Endothelial cell of hepatic sinusoid (primary cell): Measurements from ENCODE around the gene GATB.
"Not testable (repeated sequence)": the region's sequence is repeated elsewhere in the genome, so short reads cannot be mapped to it uniquely, and the experiment has no call there.

Experiments
- in situ Hi-C: cut with HindIII; loops from 2 replicates; pipeline ENCODE4 v1.10.0; 2017; ENCODE audit warnings: low sequenced_read_pairs

GATB gene

DNA sequence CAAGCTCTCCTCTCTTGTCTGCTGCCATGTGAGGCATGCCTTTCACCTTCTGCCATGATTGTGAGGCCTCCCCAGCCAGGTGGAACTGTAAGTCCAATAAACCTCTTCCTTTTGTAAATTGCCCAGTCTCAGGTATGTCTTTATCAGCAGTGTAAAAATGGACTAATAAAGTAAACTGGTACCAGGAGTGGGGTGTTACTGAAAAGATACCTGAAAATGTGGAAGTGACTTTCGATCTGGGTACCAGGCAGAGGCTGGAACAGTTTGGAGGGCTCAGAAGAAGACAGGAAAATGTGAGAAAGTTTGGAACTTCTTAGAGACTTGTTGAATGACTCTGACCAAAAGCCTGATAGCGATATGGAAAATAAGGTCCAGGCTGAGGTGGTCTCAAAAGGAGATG, 24.0 kb downstream of the GATB start:
- in situ Hi-C loops = not testable (repeated sequence)

DNA sequence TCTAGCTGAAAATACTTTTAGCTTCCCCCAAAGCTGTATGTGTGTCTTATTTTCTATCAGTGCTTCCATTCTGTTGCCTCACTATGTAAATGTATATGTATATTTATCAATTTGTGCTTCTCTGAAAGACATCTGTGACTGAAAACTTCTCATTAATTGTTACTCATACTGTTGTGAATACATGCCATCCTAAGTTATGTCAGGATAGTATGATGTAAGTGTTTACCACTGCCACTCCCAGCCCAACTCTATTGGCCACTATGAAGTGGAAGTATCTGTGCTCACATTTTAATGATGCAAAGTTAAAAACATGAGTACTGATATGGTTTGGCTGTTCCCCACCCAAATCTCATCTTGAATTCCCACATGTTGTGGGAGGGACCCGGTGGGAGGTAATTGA, 24.4 kb downstream of the GATB start:
- in situ Hi-C loops = no loop called here

DNA sequence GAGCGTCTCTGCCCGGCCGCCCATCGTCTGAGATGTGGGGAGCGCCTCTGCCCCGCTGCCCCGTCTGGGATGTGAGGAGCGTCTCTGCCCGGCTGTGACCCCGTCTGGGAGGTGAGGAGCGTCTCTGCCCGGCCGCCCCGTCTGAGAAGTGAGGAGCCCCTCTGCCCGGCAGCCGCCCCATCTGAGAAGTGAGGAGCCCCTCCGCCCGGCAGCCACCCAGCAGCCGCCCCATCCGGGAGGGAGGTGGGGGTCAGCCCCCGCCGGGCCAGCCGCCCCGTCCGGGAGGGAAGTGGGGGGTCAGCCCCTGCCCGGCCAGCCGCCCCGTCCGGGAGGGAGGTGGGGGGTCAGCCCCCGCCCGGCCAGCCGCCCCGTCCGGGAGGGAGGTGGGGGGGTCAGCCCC, 29.1 kb downstream of the GATB start:
- in situ Hi-C loops = not testable (repeated sequence)

DNA sequence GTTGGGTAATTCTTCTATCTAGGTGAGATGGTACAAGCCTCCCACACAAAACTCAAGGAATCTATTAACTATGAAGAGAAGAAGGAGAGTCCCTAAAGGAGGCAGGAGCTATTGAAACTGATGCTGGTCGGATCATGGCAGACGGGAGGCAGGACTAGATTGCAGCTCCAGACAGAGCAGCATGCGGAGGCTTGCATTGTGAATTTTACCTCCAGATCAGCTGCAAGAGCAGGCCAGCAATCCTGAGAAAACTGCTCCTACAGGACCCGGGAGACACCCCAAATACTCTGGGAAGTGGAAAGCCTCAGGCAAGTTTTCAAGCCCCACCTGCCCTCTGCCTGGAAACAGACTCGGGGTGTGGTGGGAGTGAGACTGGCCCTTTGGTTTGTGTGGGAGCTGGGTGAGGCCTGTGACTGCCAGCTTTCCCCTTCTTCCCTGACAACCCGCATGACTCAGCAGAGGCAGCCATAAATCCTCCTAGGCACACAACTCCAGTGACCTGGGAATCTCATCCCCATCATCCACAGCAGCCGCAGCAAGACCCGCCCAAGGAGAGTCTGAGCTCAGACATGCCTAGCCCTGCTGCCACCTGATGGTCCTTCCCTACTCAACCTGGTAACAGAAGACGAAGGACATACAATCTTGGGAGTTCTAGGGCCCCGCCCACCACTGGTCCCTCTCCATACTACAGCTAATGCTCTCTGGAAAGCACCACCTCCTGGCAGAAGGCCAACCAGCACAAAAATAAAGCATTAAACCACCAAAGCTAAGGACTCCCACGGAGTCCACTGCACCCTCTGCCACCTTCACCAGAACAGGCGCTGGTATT, 30.9 kb downstream of the GATB start:
- in situ Hi-C loops = no loop called here

DNA sequence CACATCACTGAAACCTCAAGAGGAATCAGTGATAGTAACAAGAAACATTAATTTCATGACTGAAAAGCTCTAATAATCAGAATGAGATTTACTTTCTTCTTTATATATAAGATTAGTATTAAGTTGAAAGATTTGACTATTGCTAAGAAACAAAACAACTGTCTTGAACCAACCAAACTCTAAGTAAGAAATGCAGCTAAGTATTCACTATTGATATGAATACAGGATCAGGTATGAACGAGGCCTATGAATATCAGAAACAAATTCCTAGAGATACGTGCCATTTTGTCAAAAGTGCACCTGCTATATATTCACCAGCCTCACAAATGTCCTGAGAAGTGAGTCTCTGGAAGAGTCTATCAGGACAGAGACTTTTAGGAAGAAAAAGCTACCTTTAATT, 32.1 kb downstream of the GATB start:
- in situ Hi-C loops = no loop called here

DNA sequence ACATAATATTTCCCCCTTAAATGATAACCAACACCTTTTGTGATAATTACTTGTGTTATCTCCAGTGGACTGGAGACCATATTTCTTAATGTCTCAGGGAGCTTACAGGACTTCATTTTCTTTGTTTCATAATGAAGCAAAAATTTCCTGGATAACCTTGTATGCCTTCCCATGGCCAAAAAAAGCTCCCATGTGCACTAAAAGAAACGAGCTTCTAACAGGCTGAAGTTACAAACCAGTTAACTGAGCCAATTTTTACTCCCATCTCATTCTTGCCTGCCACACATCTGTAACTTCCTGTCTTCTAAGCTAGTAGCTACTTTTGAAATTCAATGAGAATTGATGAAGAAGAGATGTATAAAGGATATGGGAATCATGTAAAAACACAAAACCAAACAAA, 32.8 kb downstream of the GATB start:
- in situ Hi-C loops = no loop called here

DNA sequence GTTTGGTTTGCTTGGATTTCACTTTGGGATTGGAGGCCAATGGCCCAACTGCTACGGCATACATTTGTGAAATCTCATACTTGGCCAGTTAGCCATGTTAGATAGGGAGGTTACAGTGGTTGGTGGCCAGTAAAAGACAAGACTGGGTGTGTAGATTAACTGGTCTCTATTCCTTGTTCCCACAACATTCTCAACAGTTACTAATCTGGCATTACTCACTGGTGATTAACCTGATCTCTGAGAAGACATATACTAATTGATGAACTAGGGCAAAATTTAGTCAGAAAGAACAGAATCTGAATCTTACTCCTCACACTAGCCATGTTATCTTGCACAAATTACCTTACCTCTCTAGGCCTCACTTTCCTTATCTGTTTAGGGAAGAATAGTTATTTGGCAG, 33.4 kb downstream of the GATB start:
- in situ Hi-C loops = no loop called here

DNA sequence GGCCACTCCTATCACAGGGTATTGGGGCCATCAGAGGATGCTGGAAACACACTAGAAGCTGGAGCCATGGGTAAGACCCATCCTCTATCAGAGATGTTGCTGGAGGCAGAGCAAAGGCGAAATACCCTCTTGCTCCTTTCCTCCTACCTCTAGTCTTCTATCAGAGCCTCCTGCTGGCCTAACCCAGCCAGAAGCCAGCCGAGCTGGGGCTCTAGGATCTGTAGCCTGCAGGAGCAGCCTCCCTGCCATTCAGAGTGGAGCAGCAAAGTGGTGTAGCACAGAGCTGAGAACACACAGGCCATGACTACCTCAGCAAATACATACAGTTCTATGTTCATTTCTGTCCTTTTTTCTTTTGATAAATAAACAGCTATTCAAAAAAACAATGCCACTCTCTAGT, 35.7 kb downstream of the GATB start:
- in situ Hi-C loops = no loop called here

DNA sequence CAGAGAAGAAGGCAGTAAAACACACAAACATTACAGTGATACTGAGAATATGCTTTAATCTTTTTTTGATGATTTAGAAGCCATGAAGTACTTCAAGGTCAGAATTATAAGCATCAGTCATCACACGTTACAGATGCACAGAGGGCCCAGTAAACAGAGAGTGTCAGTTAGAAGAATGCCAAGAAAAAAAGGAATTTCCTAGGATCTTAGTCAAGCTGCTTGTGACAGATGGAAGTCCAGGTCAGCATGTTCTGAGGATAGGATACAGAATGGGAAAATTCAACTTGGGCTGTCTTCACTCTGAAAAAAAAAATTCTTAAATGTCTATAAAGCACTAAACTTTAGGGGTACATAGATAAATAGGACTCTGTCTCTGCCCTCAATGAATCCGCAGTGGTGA, 38.9 kb downstream of the GATB start:
- in situ Hi-C loops = no loop called here

DNA sequence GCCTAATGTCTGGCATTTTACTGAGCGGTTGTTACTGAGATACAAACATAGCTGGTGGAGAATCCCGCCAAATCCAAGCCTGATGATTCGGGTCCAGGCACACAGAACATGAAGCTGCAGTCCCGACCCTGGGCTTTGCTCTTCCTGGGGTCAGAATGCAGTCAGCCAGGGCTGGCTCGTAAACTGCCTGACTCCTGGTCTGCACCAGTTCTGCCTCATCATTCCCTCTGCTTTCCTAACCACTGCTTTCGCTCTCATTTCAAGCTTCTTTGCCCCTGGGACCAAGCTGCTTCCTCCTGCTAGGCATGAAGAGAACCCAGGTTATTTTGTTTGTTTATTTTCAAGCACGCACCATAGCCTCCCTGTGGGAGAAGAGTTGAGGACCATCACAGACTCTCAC, 39.3 kb downstream of the GATB start:
- in situ Hi-C loops = no loop called here

DNA sequence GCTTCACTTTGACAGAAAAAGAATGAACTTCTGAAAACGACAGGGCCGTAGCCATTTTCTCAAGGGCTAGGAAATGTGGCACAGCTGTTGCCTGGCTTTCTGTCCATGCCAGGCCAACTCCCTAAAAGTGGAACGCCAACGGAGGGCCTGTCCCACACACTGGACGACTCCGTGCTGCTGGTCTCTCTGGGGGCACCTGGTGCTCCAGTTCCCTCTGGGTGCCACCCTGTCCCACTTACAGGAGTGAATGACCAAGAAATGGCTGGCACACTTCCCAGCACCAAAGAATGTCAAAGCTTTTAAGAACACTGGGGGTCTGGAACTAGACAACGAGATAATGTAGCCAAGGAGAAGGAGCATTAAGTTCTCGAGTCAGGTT, 40.9 kb downstream of the GATB start:
- in situ Hi-C loops = no loop called here

DNA sequence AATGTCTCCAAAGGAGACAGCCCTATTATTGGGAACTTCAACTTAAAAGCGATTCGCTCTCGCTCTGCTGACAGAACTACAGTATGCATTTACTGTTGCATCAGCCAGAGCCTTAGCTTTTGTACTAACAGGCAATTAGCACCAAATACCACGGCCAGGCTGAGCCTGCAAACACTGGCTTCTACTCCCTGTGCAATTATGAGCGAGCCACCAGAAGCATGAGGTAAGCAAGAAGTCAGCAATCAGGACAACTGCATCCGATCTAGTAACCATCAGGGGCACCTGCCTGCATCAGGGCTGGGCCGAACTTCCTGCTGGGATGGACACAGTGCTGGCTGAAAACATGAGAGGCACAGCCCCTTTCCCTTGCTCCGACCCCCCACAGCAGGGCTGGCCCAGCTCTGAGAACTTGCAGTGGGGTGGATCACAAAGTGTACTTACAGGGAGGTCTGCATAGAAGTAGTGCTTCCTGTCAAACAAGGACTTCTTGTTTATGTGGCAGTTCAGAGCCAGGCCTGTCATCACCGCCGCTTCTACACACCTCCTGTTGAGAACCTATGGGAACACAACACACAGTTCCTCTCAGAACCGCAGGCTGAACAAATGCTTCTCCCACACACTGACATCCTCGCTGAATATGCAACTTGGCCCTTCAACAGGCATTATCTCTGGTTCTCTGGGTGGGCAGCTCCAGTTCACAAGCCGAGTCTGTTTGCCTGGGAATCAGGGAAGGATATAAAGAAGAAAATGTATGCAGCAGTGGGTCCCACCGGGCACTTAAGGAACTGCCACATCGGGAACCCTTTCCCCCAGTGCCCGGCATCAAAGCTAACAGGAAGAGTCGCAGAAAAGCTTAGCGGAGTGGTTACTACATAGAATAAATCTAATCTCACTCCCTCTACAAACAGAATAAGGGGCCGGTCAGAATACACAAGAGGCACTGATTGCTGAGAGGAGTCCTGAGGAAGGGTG, 41.5 kb downstream of the GATB start:
- in situ Hi-C loops = no loop called here

DNA sequence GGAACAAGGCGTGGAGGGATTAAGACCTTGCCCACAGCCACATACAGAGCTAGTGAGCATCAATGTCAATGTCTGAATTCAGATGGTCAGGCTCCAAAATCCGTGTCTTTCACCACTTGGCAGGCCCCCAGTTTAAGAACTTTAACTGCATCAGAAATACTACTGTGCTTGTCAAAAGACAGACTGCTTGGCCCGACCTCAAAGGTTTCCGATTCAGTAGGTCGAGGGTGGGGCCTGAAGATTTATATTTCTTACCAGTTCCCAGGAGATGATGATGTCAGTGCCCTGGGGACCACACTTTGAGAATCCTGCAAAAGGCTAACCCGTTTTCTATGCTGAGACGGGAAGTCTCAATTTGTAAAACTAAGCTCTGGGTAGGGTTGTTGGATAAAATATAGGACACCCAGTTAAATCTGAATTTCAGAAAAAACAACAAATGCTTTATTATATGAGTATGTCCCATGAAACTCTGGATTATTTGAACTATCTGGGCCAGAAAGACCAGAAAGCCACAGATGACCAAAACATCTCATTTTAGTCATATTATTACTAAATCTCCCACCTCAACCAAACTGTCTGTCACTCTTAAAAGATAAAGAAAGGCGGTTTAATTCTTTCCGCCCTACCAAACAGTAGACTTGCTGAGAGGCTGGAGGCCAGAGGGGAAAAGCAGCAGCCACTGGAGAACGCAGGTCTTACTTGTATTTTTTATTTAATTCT, 42.7 kb downstream of the GATB start:
- in situ Hi-C loops = no loop called here

DNA sequence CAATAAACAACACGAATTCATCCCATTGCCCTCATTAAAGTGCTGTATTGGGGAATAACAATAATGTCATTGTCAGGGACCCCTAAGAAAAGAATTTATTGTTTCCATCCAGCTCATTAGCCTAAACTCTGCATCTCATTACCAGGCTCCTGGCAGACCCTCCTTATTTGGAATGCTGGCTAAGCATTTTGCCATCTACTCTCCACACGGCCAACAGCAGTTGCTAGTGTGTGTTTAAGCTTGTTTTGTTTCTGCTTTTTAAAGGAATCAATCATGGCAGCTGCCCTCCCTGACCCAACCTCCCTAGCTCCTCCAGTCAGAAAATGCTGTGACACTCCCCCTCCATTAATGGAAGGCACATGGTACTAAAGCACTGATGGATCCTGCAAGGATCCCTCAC, 43.5 kb downstream of the GATB start:
- in situ Hi-C loops = no loop called here

DNA sequence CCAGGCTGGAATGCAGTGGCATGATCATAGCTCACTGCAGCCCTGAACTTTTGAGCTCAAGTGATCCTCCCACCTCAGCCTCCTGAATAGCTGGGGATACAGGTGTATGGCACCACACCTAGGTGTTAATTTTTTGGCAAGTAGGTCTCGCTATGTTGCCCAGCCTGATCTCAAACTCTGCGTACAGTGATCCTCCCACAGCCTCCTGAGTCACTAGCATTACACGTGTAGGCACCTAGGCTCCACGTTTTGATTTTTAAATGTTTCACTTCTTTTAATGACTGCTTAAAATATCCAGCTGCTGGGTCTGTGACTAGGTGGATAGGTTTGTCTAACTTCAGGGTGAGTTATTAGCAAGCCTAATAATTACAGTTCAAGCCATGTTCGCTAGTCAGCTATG, 44.5 kb downstream of the GATB start:
- in situ Hi-C loops = no loop called here

DNA sequence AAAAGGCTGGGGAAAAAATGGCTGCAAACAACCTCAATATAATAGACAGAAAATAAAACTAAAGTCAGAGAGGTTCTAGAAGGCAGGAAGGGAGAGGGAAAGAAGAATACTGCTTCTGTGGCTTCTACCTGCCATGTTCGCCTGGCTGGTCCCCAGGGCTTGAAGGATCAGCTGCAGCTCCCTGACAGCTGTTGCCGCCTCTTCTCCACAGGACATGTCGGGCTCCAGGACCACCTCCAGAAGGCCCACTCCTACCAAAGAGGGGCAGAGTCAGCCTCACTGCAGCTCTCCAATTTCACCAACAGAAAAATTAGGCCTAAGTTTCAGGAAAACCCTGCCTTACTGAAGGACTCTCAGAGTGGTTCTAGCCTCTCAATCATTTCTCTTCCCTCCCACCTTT, 44.9 kb downstream of the GATB start:
- in situ Hi-C loops = no loop called here

DNA sequence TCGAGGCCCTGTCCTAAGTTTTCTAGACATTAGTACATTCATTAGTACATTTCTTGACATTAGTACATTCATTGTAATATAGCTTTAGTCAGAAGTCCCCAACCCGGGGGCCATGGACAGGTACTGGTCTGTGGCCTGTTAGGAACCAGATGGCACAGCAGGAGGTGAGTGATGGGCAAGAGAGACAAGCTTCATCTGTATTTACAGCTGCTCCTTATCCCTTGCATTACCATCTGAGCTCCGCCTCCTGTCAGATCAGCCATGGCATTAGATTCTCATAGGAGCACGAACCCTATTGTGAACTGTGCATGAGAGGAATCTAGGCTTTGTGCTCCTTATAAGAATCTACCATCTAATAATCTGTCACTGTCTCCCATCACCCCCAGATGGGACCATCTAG, 48.0 kb downstream of the GATB start:
- in situ Hi-C loops = loop anchor here (5.0 kb wide), 1 partner anchor 65 kb away; no protein-coding TSS in a partner anchor

DNA sequence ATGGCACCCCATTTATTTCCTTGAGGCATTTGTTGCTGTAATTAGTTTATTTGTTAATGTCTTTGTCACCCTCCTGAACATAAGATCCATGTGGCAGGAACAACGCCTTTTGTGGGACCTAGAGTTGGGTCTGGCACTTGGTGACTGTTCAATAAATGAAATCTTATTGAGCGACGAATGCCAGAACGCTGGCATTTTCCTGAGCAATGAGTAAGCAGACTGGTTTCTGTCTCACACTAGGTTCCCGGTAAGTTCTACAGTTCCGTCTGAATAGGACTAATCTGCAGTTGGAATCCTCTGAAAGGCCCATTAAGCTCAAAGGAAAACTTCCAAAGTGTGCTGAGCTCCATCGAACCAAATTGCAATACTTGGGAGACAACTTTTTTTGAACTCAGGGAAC, 49.2 kb downstream of the GATB start:
- in situ Hi-C loops = loop anchor here (5.0 kb wide), 1 partner anchor 66 kb away; no protein-coding TSS in a partner anchor

DNA sequence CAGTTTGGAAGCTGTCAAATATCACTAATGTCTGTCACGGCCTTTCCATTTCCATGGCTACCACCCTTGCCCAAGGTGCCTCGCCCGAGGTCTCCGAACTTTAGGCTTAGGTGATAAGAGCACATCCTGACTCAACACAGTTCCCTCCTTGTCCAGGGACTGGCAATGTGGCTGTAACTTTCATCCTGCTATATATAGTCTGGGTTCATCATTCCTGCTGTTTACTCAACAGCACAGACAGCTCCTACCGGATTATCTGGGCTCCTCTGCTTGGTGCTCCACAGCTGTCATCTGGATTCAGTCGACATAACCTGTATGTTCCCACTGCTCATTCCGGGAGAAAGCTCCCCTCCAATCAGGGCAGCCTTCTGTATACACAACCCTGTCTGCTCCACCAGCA, 51.2 kb downstream of the GATB start:
- in situ Hi-C loops = no loop called here

DNA sequence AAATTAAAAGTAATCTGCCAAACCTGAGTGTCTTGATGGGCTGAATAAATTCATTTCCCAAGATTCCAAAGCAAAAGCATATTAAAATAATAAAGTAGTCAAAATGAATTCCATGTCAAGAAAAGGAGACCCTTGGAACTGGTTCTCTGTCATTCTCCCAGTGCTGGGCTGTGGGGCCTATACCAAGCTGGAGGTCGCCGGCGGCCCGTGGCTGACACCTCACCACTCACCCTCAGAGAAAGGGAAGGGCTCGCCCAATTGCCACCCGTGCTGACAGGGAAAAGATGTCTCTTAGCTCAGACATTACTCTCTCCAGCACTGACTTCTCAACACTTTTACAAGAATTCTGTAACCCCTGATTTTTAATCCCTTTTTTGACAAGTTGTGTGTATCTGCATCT, 51.7 kb downstream of the GATB start:
- in situ Hi-C loops = no loop called here

DNA sequence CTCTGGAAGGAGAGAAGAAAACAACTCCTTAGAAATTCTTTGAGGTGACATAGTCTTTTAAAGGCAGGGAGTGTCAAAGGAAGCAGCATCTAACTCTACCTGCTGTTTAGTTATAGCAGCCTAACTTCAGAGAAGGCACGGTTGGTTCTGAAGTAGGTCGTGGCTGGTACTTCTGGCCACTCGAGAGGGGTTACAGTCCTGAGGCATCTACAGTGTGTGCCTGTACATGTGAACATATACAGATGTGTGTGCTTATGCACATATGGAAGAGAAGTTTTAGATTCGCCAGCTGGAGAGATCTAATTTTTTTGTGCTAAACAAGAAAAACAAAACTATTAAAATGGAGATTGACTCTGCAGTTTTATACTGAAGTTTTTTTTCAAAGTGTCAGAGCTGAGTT, 52.7 kb downstream of the GATB start:
- in situ Hi-C loops = no loop called here
